PC-3 (cell line): ENCODE results near the gene PGS1.

Experiments used
- CTCF ChIP-seq: fragments of 300-600 bp; sonication (generic); conservative IDR thresholded peaks from 2 replicates; pipeline ENCODE4 v1.5.1; 2017; ENCODE audit warnings: antibody characterized with exemption, low read depth, mild to moderate bottlenecking, low read length
- EZH2 ChIP-seq: fragments of 300-600 bp; sonication (generic); IDR thresholded peaks from one replicate; pipeline ENCODE4 v1.6.1; 2017; ENCODE audit warnings: antibody characterized with exemption, mild to moderate bottlenecking, low read length; ENCODE audit not compliant: unreplicated experiment
- EZH2phosphoT487 ChIP-seq: fragments of 300-600 bp; sonication (generic); IDR thresholded peaks from 2 replicates; pipeline ENCODE4 v1.6.1; 2018; ENCODE audit warnings: mild to moderate bottlenecking, antibody characterized with exemption, low read length, borderline replicate concordance

- TF ChIP-seq EZH2phosphoT487 (no peak), CTCF (peak; percentile 71), EZH2 (no peak)
Measured at GRCh38 chr17:78412403-78412802, 34.0 kb downstream of the PGS1 start.
